Epithelial cell of proximal tubule (primary cell): ENCODE data around the gene IGSF8. TPM values are rescaled to one million over a fixed set of nuclear protein-coding genes. Genes with fewer than 3 reads are reported as not detected.
"Not testable (repeated sequence)": the region's sequence is repeated elsewhere in the genome, so short reads cannot be mapped to it uniquely, and the experiment has no call there.

Source experiments
- DNase-seq: peaks from one replicate; pipeline ENCODE4 v3.0.0-alpha.2; 2011; ENCODE audit warnings: low read depth
- H3K4me3 ChIP-seq: 2 replicates; pipeline ENCODE4 v1.5.1; 2011; ENCODE audit warnings: low read depth, mild to moderate bottlenecking, low read length
- CTCF ChIP-seq: conservative IDR thresholded peaks from 2 replicates; pipeline ENCODE4 v1.5.1; 2012; ENCODE audit warnings: low read depth, mild to moderate bottlenecking, low read length
- total RNA-seq: library from RNA; depleted of rRNA; stranded (reverse); fragments of >200 nt; gene quantifications from 2 replicates; pipeline ENCODE4 v1.2.3, GENCODE V29; 2015

IGSF8 gene
- total RNA-seq, 1 donor from 2014 or later: 33.3 TPM

GRCh38 chr1:160114085-160114484, 15.7 kb upstream of the IGSF8 start:
- TF ChIP-seq CTCF: no peak
- DNase-seq: no peak
- H3K4me3 ChIP-seq: no peak overlapping the region

GRCh38 chr1:160113407-160113806, 15.0 kb upstream of the IGSF8 start:
- DNase-seq: no peak
- H3K4me3 ChIP-seq: no peak overlapping the region
- TF ChIP-seq CTCF: peak; percentile 9

GRCh38 chr1:160112357-160112756, 13.9 kb upstream of the IGSF8 start:
- H3K4me3 ChIP-seq: no peak overlapping the region
- no peak for DNase-seq
- TF ChIP-seq CTCF: no peak

GRCh38 chr1:160111462-160111861, 13.0 kb upstream of the IGSF8 start:
- not testable (repeated sequence) for H3K4me3 ChIP-seq, DNase-seq

- no peak for TF ChIP-seq CTCF
- no peak for DNase-seq
- H3K4me3 ChIP-seq: no peak overlapping the region
Observed at GRCh38 chr1:160109686-160110085, 11.3 kb upstream of the IGSF8 start.

GRCh38 chr1:160108888-160109662, 10.7 kb upstream of the IGSF8 start:
- H3K4me3 ChIP-seq: no peak overlapping the region
- DNase-seq: no peak
- peak; percentile 75 for TF ChIP-seq CTCF

GRCh38 chr1:160107512-160107911, 9.1 kb upstream of the IGSF8 start:
- no peak for TF ChIP-seq CTCF
- DNase-seq: no peak
- H3K4me3 ChIP-seq: no peak overlapping the region
